Renal pelvis (tissue), 3 donors: ENCODE results near the gene MAP2K5. TPM values are rescaled to one million over a fixed set of nuclear protein-coding genes. Genes with fewer than 3 reads are reported as not detected.

Experiments
- polyA plus RNA-seq, 3 donors: library from polyadenylated mRNA; unstranded; fragments of 120-200 nt; gene quantifications; one replicate each; pipeline ENCODE4 v1.2.1, GENCODE V29; 2013; ENCODE audit not compliant: insufficient read length in 3 of 3

Gene MAP2K5
- polyA plus RNA-seq, 3 donors: 19.9 to 22.3 (median 20.9) TPM

Other genes starting within 250 kb of the MAP2K5 start
- 1 to 10 TPM; 5.2 to 6.1 (median 6.1) TPM for gene C15orf61, start 21.6 kb upstream of the MAP2K5 start, polyA plus RNA-seq